OCI-LY7 (cell line): Measurements from ENCODE around the gene ROBO3. TPM values are rescaled to one million over a fixed set of nuclear protein-coding genes. Genes with fewer than 3 reads are reported as not detected.

ENCODE experiments used
- BruUV-seq: library from RNA; stranded (reverse); fragments of 400-500 nt; replicated peaks from 2 replicates; lab custom pipeline; 2021; lab: Mats Ljungman, UMichigan
- CTCF ChIA-PET: fragments of 300-600 bp; sonication (Branson Sonifier 250); formaldehyde crosslinking; loops from one replicate; lab custom pipeline; 2022; ENCODE audit warnings: antibody characterized with exemption; ENCODE audit not compliant: unreplicated experiment; lab: Charles Lee
- POLR2A ChIA-PET: fragments of 300-600 bp; sonication (Branson Sonifier 250); formaldehyde crosslinking; loops from one replicate; lab custom pipeline; 2022; ENCODE audit warnings: antibody characterized with exemption; lab: Charles Lee
- DNase-seq: peaks from one replicate; pipeline ENCODE4 v3.0.0-alpha.2; 2015; ENCODE audit warnings: low spot score
- H2AFZ ChIP-seq: fragments of 200-600 bp; sonication (generic), shearing (Covaris generic); 2 replicates; pipeline ENCODE4 v1.6.1; 2014; ENCODE audit warnings: mild to moderate bottlenecking, antibody characterized with exemption, low read length, moderate library complexity
- H3K27ac ChIP-seq: fragments of 200-600 bp; sonication (generic); 2 replicates; pipeline ENCODE4 v1.5.1; 2014; ENCODE audit warnings: mixed run types, low read depth, mild to moderate bottlenecking, moderate library complexity, low read length, inconsistent platforms; ENCODE audit not compliant: poor library complexity, severe bottlenecking
- H3K36me3 ChIP-seq: fragments of 200-600 bp; sonication (generic); 2 replicates; pipeline ENCODE4 v1.6.1; 2014; ENCODE audit warnings: mild to moderate bottlenecking, antibody characterized with exemption, low read length, moderate library complexity, mixed read lengths; ENCODE audit not compliant: insufficient read depth
- H3K4me1 ChIP-seq: fragments of 200-600 bp; sonication (generic); 2 replicates; pipeline ENCODE4 v1.5.1; 2014; ENCODE audit warnings: mild to moderate bottlenecking, low read length; ENCODE audit not compliant: insufficient read depth, poor library complexity, severe bottlenecking
- H3K4me2 ChIP-seq: fragments of 200-600 bp; sonication (generic); 2 replicates; pipeline ENCODE4 v1.6.1; 2014; ENCODE audit warnings: mild to moderate bottlenecking, low read length
- H3K4me3 ChIP-seq: fragments of 200-600 bp; sonication (generic); 2 replicates; pipeline ENCODE4 v1.5.1; 2014; ENCODE audit warnings: mild to moderate bottlenecking, low read depth, low read length; ENCODE audit not compliant: poor library complexity, severe bottlenecking
- H3K79me2 ChIP-seq: fragments of 200-600 bp; sonication (generic); 2 replicates; pipeline ENCODE4 v1.6.1; 2016; ENCODE audit warnings: low read depth, mild to moderate bottlenecking, low read length, moderate library complexity, mixed read lengths; ENCODE audit not compliant: insufficient read depth
- H3K9me2 ChIP-seq: fragments of 200-600 bp; sonication (generic); 2 replicates; pipeline ENCODE4 v1.6.1; 2016; ENCODE audit warnings: mild to moderate bottlenecking, low read length, mixed read lengths; ENCODE audit not compliant: insufficient read depth
- H3K9me3 ChIP-seq: fragments of 200-600 bp; sonication (generic); 2 replicates; pipeline ENCODE4 v1.6.1; 2014; ENCODE audit warnings: mild to moderate bottlenecking, mixed run types, low read length, mixed read lengths
- H4K20me1 ChIP-seq: fragments of 200-600 bp; sonication (generic); 2 replicates; pipeline ENCODE4 v1.6.1; 2014; ENCODE audit warnings: mild to moderate bottlenecking, antibody characterized with exemption, low read length, moderate library complexity, mixed read lengths; ENCODE audit not compliant: insufficient read depth
- EZH2phosphoT487 ChIP-seq: fragments of 200-600 bp; sonication (generic); IDR thresholded peaks from 2 replicates; pipeline ENCODE4 v1.6.1; 2018; ENCODE audit warnings: low read depth, borderline replicate concordance, mild to moderate bottlenecking, mixed run types, antibody characterized with exemption, low read length, moderate library complexity, mixed read lengths
- intact Hi-C: fragments of 100-400 bp; cut with micrococcal nuclease; formaldehyde crosslinking; loops from one replicate; pipeline ENCODE4 v1.10.0; 2022; ENCODE audit not compliant: unreplicated experiment
- total RNA-seq, 2 experiments: library from RNA; depleted of rRNA in 1 of 2; stranded (reverse); fragments of >200 nt in 1 of 2; shearing (Covaris generic) in 1 of 2; gene quantifications; 2 replicates each; pipeline ENCODE4 v1.2.3, GENCODE V29; 2014 to 2022
- TF ChIP-seq, protein P1 (sequence below): fragments of 200-600 bp; sonication (generic); conservative IDR thresholded peaks from 2 replicates; pipeline ENCODE4 v1.5.1; 2014; ENCODE audit warnings: mild to moderate bottlenecking, antibody characterized with exemption, low read length, moderate library complexity, mixed read lengths

The ROBO3 gene
- total RNA-seq, 2 experiments from 2014 or later = 0.19 TPM; not detected in 1

- BruUV-seq = no TSS peak
- no peaks in the 10 kb centered on the region for H3K79me2 ChIP-seq
- TF ChIP-seq EZH2phosphoT487 = no peak
- TF ChIP-seq, protein P1, sequence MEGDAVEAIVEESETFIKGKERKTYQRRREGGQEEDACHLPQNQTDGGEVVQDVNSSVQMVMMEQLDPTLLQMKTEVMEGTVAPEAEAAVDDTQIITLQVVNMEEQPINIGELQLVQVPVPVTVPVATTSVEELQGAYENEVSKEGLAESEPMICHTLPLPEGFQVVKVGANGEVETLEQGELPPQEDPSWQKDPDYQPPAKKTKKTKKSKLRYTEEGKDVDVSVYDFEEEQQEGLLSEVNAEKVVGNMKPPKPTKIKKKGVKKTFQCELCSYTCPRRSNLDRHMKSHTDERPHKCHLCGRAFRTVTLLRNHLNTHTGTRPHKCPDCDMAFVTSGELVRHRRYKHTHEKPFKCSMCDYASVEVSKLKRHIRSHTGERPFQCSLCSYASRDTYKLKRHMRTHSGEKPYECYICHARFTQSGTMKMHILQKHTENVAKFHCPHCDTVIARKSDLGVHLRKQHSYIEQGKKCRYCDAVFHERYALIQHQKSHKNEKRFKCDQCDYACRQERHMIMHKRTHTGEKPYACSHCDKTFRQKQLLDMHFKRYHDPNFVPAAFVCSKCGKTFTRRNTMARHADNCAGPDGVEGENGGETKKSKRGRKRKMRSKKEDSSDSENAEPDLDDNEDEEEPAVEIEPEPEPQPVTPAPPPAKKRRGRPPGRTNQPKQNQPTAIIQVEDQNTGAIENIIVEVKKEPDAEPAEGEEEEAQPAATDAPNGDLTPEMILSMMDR = no peak
- DNase-seq = no peak
- no peak within 1 kb of the TSS for H3K4me3 ChIP-seq
- POLR2A ChIA-PET = interaction anchor here (0.6 to 0.7 kb wide), 2 partner anchors 19 to 109 kb away, joined by 3 to 4 read pairs; no protein-coding TSS in a partner anchor
- H3K27ac ChIP-seq = no peak within 1 kb of the TSS
- CTCF ChIA-PET = no interaction called here
- H3K9me3 ChIP-seq = no peaks in the 10 kb centered on the region
- no peaks in the 10 kb centered on the region for H3K36me3 ChIP-seq
- no peaks in the 10 kb centered on the region for H4K20me1 ChIP-seq
- no peak within 1 kb of the TSS for H2AFZ ChIP-seq
- no peaks in the 10 kb centered on the region for H3K4me1 ChIP-seq
- H3K4me2 ChIP-seq = no peak within 1 kb of the TSS
- intact Hi-C loops = no loop called here
- no peaks in the 10 kb centered on the region for H3K9me2 ChIP-seq
Measured at GRCh38 chr11:124897674-124898262, 32.5 kb downstream of the ROBO3 start, which contains the start of gene ROBO4. ROBO4 (minus strand) TSS chr11:124897865; CDS start chr11:124897795, 70 bp downstream.

DNA sequence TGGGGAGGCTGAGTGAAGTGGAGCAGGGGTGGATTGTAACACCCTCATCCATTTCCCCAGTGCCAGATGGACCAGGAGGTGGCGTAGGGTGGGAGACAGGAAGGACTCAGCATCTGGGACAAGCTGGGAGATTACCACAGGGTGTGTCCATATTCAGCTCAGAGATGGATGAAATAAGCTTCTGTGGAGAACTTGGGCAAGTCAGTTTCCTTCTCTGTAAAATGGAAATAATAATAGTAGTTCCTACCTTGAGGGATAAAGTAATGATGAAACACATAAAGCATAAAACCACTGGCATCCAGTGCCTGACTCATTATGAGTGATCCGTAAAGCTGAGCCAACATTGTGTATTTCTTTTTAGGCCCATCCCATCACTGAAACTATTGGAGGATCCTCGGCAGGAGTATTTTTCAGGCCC, 33.0 kb downstream of the ROBO3 start:
- CTCF ChIA-PET = no interaction called here
- H3K36me3 ChIP-seq = no peaks in the 10 kb centered on the region
- H3K4me2 ChIP-seq = no peak overlapping the region
- no peak overlapping the region for H3K27ac ChIP-seq
- no peaks in the 10 kb centered on the region for H4K20me1 ChIP-seq
- intact Hi-C loops = no loop called here
- TF ChIP-seq, protein P1 = no peak
- TF ChIP-seq EZH2phosphoT487 = no peak
- H3K4me1 ChIP-seq = no peaks in the 10 kb centered on the region
- POLR2A ChIA-PET = interaction anchor here (0.5 to 0.6 kb wide), 3 partner anchors 52 to 385 kb away, joined by 3 read pairs; no protein-coding TSS in a partner anchor
- no peak overlapping the region for H3K4me3 ChIP-seq
- no peaks in the 10 kb centered on the region for H3K79me2 ChIP-seq
- no TSS peak for BruUV-seq
- H3K9me2 ChIP-seq = no peaks in the 10 kb centered on the region
- no peak overlapping the region for H2AFZ ChIP-seq
- no peaks in the 10 kb centered on the region for H3K9me3 ChIP-seq
- DNase-seq = no peak

DNA sequence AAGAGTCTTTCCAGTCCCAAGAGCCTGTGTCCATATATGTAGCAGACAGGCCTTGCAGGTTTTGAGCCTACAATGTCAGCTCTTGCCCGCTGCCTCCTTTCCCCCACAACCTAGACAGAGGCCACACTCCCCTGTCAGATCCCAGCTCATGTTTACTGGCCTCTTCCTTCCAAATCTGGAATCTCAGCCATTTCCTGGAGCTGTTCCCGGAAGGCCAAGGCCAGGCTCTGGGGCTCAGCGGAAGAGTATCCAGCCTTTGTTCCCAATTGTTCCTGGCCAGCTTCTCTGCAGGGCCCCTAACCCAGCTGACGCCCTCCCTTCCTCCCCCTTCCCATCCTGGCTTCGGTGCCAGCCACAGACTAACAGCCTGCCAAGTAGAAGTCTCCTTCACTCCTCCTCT, 33.5 kb downstream of the ROBO3 start:
- intact Hi-C loops = no loop called here
- Histone ChIP-seq H3K4me1 (no peaks in the 10 kb centered on the region), H3K79me2 (no peaks in the 10 kb centered on the region), H3K9me2 (no peaks in the 10 kb centered on the region), H4K20me1 (no peaks in the 10 kb centered on the region), H2AFZ (no peak overlapping the region), H3K9me3 (no peaks in the 10 kb centered on the region), H3K4me3 (no peak overlapping the region), H3K4me2 (no peak overlapping the region), H3K27ac (no peak overlapping the region), H3K36me3 (no peaks in the 10 kb centered on the region)
- DNase-seq = no peak
- no peak for TF ChIP-seq EZH2phosphoT487
- TF ChIP-seq, protein P1 = no peak
- BruUV-seq = no TSS peak
- POLR2A ChIA-PET = interaction anchor here (0.5 to 0.6 kb wide), 4 partner anchors 52 to 1124 kb away, joined by 3 to 4 read pairs (median 3); no protein-coding TSS in a partner anchor
- CTCF ChIA-PET = no interaction called here
